Lower lobe of right lung (tissue), 2 donors: Measurements from ENCODE around the gene DGKI. TPM values are rescaled to one million over a fixed set of nuclear protein-coding genes. Genes with fewer than 3 reads are reported as not detected.

ENCODE experiments used
- ATAC-seq, 2 donors: fragments of 200-7000 bp; cut with Tn5 transposase; one replicate each; pipeline ENCODE4 v1.9.1; 2020 to 2022; ENCODE audit warnings: mild to moderate bottlenecking in 2 of 2, moderate library complexity in 2 of 2
- DNase-seq: peaks from one replicate; pipeline ENCODE4 v3.0.0-alpha.2; 2020
- H3K27ac ChIP-seq: fragments of 200-600 bp; one replicate; pipeline ENCODE4 v1.8.0; 2022
- H3K27me3 ChIP-seq: fragments of 200-600 bp; one replicate; pipeline ENCODE4 v1.8.0; 2022; ENCODE audit warnings: low read depth
- H3K36me3 ChIP-seq: fragments of 200-600 bp; one replicate; pipeline ENCODE4 v1.8.0; 2022; ENCODE audit warnings: mild to moderate bottlenecking
- H3K4me1 ChIP-seq: fragments of 200-600 bp; one replicate; pipeline ENCODE4 v1.8.0; 2022
- H3K4me3 ChIP-seq: fragments of 200-600 bp; one replicate; pipeline ENCODE4 v1.8.0; 2022; ENCODE audit warnings: mild to moderate bottlenecking
- H3K9me3 ChIP-seq: fragments of 200-600 bp; one replicate; pipeline ENCODE4 v1.8.0; 2022
- intact Hi-C: fragments of 100-400 bp; cut with DNase I; formaldehyde crosslinking; loops from one replicate; pipeline ENCODE4 v1.11.0; 2022
- total RNA-seq: library from RNA; stranded (reverse); fragmentation: NEBNext Ultra II Directional; extraction: Animal tissue kit (Norgen Biotek cat#: 25700); gene quantifications from one replicate; pipeline ENCODE4 v1.2.1, GENCODE V29; 2021
- TF ChIP-seq, protein P1 (sequence below): fragments of 200-600 bp; IDR thresholded peaks from one replicate; pipeline ENCODE4 v1.8.0; 2022; ENCODE audit warnings: antibody characterized with exemption, mild to moderate bottlenecking
- donor health status: DM: no; HTN: yes; CAD: no; lungs with severe emphysema.

The DGKI gene
- total RNA-seq, 1 donor from 2014 or later = 0.09 TPM

DNA sequence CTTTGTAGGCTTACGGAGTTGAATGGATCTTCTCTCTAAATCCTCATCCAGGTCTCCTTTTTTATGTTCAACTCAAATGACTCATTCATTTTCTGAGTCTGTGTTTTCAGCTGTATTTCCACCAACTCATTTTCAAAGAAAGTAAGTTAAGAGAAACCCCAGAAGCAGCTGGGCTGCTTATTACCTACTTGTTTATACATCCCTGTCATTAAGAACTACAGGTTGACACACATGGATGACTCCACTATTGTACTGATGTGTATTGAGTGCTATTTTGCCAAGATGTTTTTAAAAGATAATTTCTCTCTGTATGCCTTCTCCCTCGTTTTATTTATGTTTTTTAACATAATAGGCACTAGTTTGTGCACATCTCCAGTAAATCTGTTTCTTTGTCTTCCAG, 41.9 kb downstream of the DGKI start:
- no peaks in the 10 kb centered on the region for H3K9me3 ChIP-seq
- no peaks in the 10 kb centered on the region for H3K4me1 ChIP-seq
- no peak for DNase-seq
- no peaks in the 10 kb centered on the region for H3K27me3 ChIP-seq
- intact Hi-C loops = no loop called here
- H3K27ac ChIP-seq = no peak overlapping the region
- TF ChIP-seq, protein P1, sequence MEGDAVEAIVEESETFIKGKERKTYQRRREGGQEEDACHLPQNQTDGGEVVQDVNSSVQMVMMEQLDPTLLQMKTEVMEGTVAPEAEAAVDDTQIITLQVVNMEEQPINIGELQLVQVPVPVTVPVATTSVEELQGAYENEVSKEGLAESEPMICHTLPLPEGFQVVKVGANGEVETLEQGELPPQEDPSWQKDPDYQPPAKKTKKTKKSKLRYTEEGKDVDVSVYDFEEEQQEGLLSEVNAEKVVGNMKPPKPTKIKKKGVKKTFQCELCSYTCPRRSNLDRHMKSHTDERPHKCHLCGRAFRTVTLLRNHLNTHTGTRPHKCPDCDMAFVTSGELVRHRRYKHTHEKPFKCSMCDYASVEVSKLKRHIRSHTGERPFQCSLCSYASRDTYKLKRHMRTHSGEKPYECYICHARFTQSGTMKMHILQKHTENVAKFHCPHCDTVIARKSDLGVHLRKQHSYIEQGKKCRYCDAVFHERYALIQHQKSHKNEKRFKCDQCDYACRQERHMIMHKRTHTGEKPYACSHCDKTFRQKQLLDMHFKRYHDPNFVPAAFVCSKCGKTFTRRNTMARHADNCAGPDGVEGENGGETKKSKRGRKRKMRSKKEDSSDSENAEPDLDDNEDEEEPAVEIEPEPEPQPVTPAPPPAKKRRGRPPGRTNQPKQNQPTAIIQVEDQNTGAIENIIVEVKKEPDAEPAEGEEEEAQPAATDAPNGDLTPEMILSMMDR = no peak
- H3K4me3 ChIP-seq = no peak overlapping the region
- H3K36me3 ChIP-seq = no peaks in the 10 kb centered on the region
- ATAC-seq = no peak

DNA sequence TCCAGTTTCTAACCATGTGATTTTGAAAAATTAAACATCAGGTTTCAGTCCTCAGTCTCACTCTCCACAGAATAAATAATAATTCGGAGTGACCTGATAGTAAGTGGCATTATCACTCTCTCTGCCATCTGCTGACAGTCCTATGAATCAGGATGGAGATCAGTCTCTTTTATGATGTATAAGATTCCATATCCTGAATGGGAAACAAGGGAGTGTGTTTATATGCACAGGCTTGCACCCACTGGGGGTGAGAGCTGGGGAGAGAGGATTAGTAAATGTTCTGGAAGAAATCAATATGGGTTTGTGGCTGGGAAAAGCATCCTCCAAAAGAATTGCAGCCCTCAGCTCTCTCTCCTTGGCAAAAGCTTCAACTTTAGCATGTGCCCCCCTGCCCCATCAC, 45.3 kb downstream of the DGKI start:
- no peaks in the 10 kb centered on the region for H3K27me3 ChIP-seq
- DNase-seq (no peak), ATAC-seq (no peak)
- H3K36me3 ChIP-seq = no peaks in the 10 kb centered on the region
- H3K4me1 ChIP-seq = no peaks in the 10 kb centered on the region
- TF ChIP-seq, protein P1 = no peak
- H3K9me3 ChIP-seq = no peaks in the 10 kb centered on the region
- H3K4me3 ChIP-seq = no peak overlapping the region
- intact Hi-C loops = no loop called here
- H3K27ac ChIP-seq = no peak overlapping the region

DNA sequence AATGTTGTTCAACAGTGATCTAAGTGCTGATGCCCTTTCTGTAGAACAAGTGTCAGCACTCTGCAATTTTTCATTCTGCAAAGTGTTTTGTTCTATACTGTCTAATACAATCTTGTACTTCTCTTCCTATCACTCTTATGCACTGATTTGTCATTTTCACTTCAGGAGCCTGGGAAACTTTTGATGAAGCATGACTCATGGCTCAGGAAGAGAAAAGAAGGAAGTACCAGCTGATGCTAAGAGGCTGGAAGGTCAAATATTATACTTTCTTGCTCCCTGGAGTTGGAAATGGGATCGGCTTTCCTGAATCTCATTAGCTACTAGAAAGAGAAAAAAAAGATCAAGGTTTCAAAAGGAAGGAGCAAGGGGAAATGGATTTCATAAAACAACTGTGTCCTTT, 45.8 kb downstream of the DGKI start:
- intact Hi-C loops = no loop called here
- TF ChIP-seq, protein P1 = no peak
- ATAC-seq (no peak), DNase-seq (no peak)
- Histone ChIP-seq H3K4me1 (no peaks in the 10 kb centered on the region), H3K27me3 (no peaks in the 10 kb centered on the region), H3K27ac (no peak overlapping the region), H3K36me3 (no peaks in the 10 kb centered on the region), H3K9me3 (no peaks in the 10 kb centered on the region), H3K4me3 (no peak overlapping the region)

DNA sequence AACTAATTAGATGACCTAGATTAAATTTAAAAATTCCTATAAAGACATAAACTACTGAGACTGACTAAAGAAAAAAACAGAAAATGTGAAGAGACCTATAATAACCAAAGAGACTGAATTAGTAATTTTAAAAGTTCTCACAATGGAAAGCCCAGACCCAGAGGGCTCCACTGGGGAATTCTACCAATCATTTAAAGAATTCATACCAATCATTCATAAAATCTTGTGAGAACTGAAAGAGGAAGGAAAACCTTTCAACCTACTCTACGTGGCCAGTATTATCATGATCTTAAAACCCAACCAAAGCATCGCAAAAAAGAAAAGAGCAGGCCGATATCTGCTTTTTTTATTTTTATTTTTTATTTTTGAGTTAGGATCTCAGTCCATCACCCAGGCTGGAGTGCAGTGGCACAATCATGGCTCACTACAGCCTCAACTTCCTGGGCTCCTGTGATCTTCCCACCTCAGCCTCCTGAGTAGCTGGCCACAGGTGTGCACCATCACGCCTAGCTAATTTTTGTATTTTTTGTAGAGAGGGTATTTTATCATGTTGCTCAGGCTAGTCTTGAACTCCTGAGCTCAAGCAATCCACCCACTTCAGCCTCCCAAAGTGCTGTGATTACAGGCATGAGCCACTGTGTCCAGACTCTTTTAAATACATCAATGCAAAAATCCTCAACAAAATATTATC, 48.6 kb downstream of the DGKI start:
- no peaks in the 10 kb centered on the region for H3K9me3 ChIP-seq
- intact Hi-C loops = no loop called here
- H3K36me3 ChIP-seq = no peaks in the 10 kb centered on the region
- no peak overlapping the region for H3K27ac ChIP-seq
- TF ChIP-seq, protein P1 = no peak
- H3K27me3 ChIP-seq = no peaks in the 10 kb centered on the region
- ATAC-seq (no peak), DNase-seq (no peak)
- H3K4me3 ChIP-seq = no peak overlapping the region
- no peaks in the 10 kb centered on the region for H3K4me1 ChIP-seq

DNA sequence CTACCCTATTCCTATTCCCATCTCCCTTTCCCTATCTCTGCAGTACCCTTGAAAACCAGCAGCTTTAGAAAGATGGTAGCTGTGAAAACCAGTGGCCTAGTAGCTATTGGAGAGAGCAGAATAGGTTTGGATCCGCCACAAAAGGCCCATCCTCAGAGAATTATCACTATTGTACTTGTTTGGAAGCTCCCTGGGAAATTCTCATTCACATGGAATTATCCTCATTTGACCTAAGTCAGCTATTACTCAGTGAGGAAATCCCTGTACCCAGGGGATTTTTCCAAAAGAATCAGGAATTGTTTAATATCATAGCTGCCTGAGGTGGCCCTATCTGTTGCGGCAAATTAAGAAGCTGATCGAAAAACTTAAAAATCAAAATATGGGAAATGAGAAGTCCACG, 51.6 kb downstream of the DGKI start:
- Histone ChIP-seq H3K9me3 (no peaks in the 10 kb centered on the region), H3K27ac (no peak overlapping the region), H3K27me3 (no peaks in the 10 kb centered on the region), H3K4me3 (no peak overlapping the region), H3K4me1 (no peaks in the 10 kb centered on the region), H3K36me3 (no peaks in the 10 kb centered on the region)
- DNase-seq (no peak), ATAC-seq (no peak)
- intact Hi-C loops = no loop called here
- TF ChIP-seq, protein P1 = no peak
